Thyroid gland (tissue), 4 donors: ENCODE data around the gene CNMD.

ENCODE experiments used
- POLR2A ChIP-seq, 2 donors: fragments of 450-650 bp; IDR thresholded peaks; one replicate each; pipeline ENCODE4 v1.6.1; 2017; ENCODE audit warnings: antibody characterized with exemption in 2 of 2, mild to moderate bottlenecking in 2 of 2, moderate library complexity in 1 of 2
- TF ChIP-seq, protein P1 (sequence below), 6 experiments: fragments of 200-600 bp in 3 of 6; fragments of 450-650 bp in 3 of 6; sonication (generic) in 3 of 6; IDR thresholded peaks; one replicate each; pipeline ENCODE4 v1.5.1; 2016 to 2019; ENCODE audit warnings: antibody characterized with exemption in 6 of 6, mild to moderate bottlenecking in 2 of 6, inconsistent platforms in 1 of 6, moderate library complexity in 1 of 6

DNA sequence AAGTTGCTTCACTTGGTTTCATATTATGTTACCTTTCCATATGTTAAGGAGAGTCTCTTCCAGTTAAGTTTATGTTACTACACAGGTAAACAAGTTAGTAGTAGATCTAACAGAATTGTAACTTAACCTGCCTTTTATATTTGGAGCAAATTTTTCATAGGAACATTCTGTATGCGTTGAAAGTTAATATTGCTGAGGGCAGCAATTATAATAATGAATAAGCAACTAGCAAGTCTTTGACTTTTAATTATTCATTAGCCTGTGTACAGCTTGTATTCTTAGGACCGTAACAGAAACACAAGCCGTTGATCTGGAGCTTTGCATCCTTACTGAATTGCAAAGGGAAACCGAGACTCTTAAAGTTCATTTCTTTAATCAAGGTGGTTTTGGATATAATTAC is 75.3 kb downstream of the CNMD start:
- TF ChIP-seq, protein P1, sequence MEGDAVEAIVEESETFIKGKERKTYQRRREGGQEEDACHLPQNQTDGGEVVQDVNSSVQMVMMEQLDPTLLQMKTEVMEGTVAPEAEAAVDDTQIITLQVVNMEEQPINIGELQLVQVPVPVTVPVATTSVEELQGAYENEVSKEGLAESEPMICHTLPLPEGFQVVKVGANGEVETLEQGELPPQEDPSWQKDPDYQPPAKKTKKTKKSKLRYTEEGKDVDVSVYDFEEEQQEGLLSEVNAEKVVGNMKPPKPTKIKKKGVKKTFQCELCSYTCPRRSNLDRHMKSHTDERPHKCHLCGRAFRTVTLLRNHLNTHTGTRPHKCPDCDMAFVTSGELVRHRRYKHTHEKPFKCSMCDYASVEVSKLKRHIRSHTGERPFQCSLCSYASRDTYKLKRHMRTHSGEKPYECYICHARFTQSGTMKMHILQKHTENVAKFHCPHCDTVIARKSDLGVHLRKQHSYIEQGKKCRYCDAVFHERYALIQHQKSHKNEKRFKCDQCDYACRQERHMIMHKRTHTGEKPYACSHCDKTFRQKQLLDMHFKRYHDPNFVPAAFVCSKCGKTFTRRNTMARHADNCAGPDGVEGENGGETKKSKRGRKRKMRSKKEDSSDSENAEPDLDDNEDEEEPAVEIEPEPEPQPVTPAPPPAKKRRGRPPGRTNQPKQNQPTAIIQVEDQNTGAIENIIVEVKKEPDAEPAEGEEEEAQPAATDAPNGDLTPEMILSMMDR (IDR thresholded peaks at IDR 0.05) = no peak
- TF ChIP-seq POLR2A (IDR thresholded peaks at IDR 0.05) = no peak
